K562 (cell line): Measurements from ENCODE around the gene C9orf50. TPM values are rescaled to one million over a fixed set of nuclear protein-coding genes. Genes with fewer than 3 reads are reported as not detected.

ENCODE experiments used
- ATF7 ChIP-seq: fragments of 450-650 bp; IDR thresholded peaks from 2 replicates; pipeline ENCODE4 v1.7.1; 2014; ENCODE audit warnings: mild to moderate bottlenecking, moderate library complexity
- CSDE1 ChIP-seq, 2 experiments: fragments of 450-650 bp; IDR thresholded peaks; 2 replicates each; pipeline ENCODE4 v1.6.1; 2016; ENCODE audit warnings: mild to moderate bottlenecking in 1 of 2
- ESRRB ChIP-seq: fragments of 250-450 bp; sonication (Bioruptor Pico); IDR thresholded peaks from 2 replicates; pipeline ENCODE4 v1.5.0; 2020; ENCODE audit warnings: mild to moderate bottlenecking, moderate library complexity, borderline replicate concordance
- HDAC8 ChIP-seq: fragments of 450-650 bp; IDR thresholded peaks from 2 replicates; pipeline ENCODE4 v1.6.1; 2016; ENCODE audit warnings: mild to moderate bottlenecking, missing genetic modification characterization, moderate library complexity, missing compliant biosample characterization
- JUNB ChIP-seq: fragments of 450-650 bp; formaldehyde crosslinking; conservative IDR thresholded peaks from 2 replicates; pipeline ENCODE4 v1.4.0; 2020; ENCODE audit warnings: mild to moderate bottlenecking
- KHSRP ChIP-seq: fragments of 450-650 bp; IDR thresholded peaks from 2 replicates; pipeline ENCODE4 v1.6.1; 2017
- SRSF7 ChIP-seq: fragments of 200-400 bp; formaldehyde crosslinking; optimal IDR thresholded peaks from 2 replicates; pipeline ENCODE3; 2017; ENCODE audit warnings: mild to moderate bottlenecking, low read depth, low read length
- polyA plus RNA-seq, 8 experiments: library from polyadenylated mRNA; depleted of rRNA in 4 of 8; stranded (reverse) in 5 of 8; unstranded in 3 of 8; fragments of >200 nt; fragmentation: Nextera tagmentation in 2 of 8; fragmentation: Illumina TruSeq in 1 of 8; extraction: Ambion mirVana in 2 of 8; extraction: Trizol in 1 of 8; gene quantifications; 2 replicates each; pipeline versions ENCODE4 v1.2.1 to v1.2.3, GENCODE V29; 2011 to 2014; ENCODE audit warnings: inconsistent platforms in 1 of 8, missing spikeins in 1 of 8
- total RNA-seq, 7 experiments: library from RNA; depleted of rRNA in 6 of 7; stranded (reverse); fragments of >200 nt in 6 of 7; fragmentation: Illumina TruSeq in 2 of 7; extraction: Trizol in 2 of 7; gene quantifications; 2 replicates each; pipeline versions ENCODE4 v1.2.1 to v1.2.3, GENCODE V29; 2011 to 2021; ENCODE audit warnings: low replicate concordance in 1 of 7
- TF ChIP-seq, protein P1 (sequence below), 2 experiments: fragments of 450-650 bp in 1 of 2; sonication (generic) in 1 of 2; formaldehyde crosslinking; conservative IDR thresholded peaks; 2 replicates each; pipeline versions ENCODE4 v1.4.0 to v1.8.1; 2020 to 2022; ENCODE audit warnings: mild to moderate bottlenecking in 1 of 2, missing genetic modification reagents in 1 of 2
- TF ChIP-seq, protein P2 (sequence below): fragments of 200-600 bp; sonication (generic); IDR thresholded peaks from one replicate; pipeline ENCODE4 v1.6.1; 2012; ENCODE audit warnings: mild to moderate bottlenecking, low read depth, low read length, inconsistent platforms
- TF ChIP-seq, protein P3 (sequence below): fragments of 250-450 bp; sonication (Bioruptor Pico); IDR thresholded peaks from 2 replicates; pipeline ENCODE4 v1.4.0; 2020

The C9orf50 gene
- total and polyA plus RNA-seq, 9 of the 15 experiments (the other 6 are each of a cell fraction or from before 2014, with no cell fraction given): not detected

DNA sequence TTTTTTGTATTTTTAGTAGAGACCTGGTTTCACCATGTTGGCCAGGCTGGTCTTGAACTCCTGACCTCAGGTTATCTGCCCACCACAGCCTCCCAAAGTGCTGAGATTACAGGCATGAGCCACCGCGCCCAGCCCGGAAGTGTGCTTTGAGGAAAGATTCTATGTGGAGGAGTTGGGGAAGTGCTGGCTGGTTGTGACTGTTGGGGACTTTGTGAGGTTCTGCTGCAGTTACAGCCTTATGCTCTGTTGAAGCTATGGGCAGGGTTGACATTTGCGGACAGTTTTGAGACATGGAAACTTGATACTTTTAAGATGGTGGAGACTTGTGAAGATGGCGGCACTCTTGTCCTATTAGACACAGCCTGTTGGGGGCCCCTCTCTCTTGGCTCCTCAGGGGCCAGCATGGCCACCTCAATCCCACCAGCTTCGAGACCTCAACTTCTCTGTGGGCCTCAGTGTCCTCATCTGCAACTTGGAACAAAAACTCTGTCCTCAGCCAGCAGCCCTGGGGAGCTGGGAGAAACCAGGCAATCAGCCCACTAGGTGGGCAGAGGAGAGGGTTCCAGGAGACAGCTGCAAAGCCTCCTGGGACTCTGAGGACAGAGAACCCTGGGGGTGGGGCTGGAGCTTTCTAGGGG lies 24.9 kb downstream of the C9orf50 start (continued):
- TF ChIP-seq HDAC8 (tag): peak; percentile 93
- TF ChIP-seq, protein P1, sequence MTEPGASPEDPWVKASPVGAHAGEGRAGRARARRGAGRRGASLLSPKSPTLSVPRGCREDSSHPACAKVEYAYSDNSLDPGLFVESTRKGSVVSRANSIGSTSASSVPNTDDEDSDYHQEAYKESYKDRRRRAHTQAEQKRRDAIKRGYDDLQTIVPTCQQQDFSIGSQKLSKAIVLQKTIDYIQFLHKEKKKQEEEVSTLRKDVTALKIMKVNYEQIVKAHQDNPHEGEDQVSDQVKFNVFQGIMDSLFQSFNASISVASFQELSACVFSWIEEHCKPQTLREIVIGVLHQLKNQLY (CRISPR knock-in tag; conservative IDR thresholded peaks at IDR 0.05): no peak
- TF ChIP-seq CSDE1 (IDR thresholded peaks at IDR 0.05): no peak
- TF ChIP-seq SRSF7: no peak
- TF ChIP-seq ESRRB (CRISPR knock-in tag): no peak
- TF ChIP-seq, protein P2, sequence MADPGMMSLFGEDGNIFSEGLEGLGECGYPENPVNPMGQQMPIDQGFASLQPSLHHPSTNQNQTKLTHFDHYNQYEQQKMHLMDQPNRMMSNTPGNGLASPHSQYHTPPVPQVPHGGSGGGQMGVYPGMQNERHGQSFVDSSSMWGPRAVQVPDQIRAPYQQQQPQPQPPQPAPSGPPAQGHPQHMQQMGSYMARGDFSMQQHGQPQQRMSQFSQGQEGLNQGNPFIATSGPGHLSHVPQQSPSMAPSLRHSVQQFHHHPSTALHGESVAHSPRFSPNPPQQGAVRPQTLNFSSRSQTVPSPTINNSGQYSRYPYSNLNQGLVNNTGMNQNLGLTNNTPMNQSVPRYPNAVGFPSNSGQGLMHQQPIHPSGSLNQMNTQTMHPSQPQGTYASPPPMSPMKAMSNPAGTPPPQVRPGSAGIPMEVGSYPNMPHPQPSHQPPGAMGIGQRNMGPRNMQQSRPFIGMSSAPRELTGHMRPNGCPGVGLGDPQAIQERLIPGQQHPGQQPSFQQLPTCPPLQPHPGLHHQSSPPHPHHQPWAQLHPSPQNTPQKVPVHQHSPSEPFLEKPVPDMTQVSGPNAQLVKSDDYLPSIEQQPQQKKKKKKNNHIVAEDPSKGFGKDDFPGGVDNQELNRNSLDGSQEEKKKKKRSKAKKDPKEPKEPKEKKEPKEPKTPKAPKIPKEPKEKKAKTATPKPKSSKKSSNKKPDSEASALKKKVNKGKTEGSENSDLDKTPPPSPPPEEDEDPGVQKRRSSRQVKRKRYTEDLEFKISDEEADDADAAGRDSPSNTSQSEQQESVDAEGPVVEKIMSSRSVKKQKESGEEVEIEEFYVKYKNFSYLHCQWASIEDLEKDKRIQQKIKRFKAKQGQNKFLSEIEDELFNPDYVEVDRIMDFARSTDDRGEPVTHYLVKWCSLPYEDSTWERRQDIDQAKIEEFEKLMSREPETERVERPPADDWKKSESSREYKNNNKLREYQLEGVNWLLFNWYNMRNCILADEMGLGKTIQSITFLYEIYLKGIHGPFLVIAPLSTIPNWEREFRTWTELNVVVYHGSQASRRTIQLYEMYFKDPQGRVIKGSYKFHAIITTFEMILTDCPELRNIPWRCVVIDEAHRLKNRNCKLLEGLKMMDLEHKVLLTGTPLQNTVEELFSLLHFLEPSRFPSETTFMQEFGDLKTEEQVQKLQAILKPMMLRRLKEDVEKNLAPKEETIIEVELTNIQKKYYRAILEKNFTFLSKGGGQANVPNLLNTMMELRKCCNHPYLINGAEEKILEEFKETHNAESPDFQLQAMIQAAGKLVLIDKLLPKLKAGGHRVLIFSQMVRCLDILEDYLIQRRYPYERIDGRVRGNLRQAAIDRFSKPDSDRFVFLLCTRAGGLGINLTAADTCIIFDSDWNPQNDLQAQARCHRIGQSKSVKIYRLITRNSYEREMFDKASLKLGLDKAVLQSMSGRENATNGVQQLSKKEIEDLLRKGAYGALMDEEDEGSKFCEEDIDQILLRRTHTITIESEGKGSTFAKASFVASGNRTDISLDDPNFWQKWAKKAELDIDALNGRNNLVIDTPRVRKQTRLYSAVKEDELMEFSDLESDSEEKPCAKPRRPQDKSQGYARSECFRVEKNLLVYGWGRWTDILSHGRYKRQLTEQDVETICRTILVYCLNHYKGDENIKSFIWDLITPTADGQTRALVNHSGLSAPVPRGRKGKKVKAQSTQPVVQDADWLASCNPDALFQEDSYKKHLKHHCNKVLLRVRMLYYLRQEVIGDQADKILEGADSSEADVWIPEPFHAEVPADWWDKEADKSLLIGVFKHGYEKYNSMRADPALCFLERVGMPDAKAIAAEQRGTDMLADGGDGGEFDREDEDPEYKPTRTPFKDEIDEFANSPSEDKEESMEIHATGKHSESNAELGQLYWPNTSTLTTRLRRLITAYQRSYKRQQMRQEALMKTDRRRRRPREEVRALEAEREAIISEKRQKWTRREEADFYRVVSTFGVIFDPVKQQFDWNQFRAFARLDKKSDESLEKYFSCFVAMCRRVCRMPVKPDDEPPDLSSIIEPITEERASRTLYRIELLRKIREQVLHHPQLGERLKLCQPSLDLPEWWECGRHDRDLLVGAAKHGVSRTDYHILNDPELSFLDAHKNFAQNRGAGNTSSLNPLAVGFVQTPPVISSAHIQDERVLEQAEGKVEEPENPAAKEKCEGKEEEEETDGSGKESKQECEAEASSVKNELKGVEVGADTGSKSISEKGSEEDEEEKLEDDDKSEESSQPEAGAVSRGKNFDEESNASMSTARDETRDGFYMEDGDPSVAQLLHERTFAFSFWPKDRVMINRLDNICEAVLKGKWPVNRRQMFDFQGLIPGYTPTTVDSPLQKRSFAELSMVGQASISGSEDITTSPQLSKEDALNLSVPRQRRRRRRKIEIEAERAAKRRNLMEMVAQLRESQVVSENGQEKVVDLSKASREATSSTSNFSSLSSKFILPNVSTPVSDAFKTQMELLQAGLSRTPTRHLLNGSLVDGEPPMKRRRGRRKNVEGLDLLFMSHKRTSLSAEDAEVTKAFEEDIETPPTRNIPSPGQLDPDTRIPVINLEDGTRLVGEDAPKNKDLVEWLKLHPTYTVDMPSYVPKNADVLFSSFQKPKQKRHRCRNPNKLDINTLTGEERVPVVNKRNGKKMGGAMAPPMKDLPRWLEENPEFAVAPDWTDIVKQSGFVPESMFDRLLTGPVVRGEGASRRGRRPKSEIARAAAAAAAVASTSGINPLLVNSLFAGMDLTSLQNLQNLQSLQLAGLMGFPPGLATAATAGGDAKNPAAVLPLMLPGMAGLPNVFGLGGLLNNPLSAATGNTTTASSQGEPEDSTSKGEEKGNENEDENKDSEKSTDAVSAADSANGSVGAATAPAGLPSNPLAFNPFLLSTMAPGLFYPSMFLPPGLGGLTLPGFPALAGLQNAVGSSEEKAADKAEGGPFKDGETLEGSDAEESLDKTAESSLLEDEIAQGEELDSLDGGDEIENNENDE: no peak
- peak; percentile 28; the same call in 1 of the 2 replicates for TF ChIP-seq ATF7
- TF ChIP-seq, protein P3, sequence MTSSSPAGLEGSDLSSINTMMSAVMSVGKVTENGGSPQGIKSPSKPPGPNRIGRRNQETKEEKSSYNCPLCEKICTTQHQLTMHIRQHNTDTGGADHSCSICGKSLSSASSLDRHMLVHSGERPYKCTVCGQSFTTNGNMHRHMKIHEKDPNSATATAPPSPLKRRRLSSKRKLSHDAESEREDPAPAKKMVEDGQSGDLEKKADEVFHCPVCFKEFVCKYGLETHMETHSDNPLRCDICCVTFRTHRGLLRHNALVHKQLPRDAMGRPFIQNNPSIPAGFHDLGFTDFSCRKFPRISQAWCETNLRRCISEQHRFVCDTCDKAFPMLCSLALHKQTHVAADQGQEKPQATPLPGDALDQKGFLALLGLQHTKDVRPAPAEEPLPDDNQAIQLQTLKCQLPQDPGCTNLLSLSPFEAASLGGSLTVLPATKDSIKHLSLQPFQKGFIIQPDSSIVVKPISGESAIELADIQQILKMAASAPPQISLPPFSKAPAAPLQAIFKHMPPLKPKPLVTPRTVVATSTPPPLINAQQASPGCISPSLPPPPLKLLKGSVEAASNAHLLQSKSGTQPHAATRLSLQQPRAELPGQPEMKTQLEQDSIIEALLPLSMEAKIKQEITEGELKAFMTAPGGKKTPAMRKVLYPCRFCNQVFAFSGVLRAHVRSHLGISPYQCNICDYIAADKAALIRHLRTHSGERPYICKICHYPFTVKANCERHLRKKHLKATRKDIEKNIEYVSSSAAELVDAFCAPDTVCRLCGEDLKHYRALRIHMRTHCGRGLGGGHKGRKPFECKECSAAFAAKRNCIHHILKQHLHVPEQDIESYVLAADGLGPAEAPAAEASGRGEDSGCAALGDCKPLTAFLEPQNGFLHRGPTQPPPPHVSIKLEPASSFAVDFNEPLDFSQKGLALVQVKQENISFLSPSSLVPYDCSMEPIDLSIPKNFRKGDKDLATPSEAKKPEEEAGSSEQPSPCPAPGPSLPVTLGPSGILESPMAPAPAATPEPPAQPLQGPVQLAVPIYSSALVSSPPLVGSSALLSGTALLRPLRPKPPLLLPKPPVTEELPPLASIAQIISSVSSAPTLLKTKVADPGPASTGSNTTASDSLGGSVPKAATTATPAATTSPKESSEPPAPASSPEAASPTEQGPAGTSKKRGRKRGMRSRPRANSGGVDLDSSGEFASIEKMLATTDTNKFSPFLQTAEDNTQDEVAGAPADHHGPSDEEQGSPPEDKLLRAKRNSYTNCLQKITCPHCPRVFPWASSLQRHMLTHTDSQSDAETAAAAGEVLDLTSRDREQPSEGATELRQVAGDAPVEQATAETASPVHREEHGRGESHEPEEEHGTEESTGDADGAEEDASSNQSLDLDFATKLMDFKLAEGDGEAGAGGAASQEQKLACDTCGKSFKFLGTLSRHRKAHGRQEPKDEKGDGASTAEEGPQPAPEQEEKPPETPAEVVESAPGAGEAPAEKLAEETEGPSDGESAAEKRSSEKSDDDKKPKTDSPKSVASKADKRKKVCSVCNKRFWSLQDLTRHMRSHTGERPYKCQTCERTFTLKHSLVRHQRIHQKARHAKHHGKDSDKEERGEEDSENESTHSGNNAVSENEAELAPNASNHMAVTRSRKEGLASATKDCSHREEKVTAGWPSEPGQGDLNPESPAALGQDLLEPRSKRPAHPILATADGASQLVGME: peak; percentile 76; the same call in 1 of the 2 replicates
- no peak for TF ChIP-seq JUNB (CRISPR knock-in tag)
- no peak for TF ChIP-seq KHSRP
